ENCODE results near the gene FBXL20.

- TF ChIP-seq CTCF (IDR thresholded peaks at IDR 0.05; ENCODE audit: low read length): no peak
- TF ChIP-seq EZH2 (IDR thresholded peaks at IDR 0.05; ENCODE audit: borderline replicate concordance, low read length): no peak
These were observed 188.5 kb downstream of the FBXL20 start for GRCh38 chr17:39212841-39213480.

All from OCI-LY1 (cell line).